Measurements from ENCODE around the gene MTG1.

Gene MTG1

GRCh38 chr10:133451346-133451745 is 57.4 kb downstream of the MTG1 start:
- no peak for DNase-seq (ENCODE audit: low read depth in 2 of 2)

- no peak for DNase-seq (ENCODE audit: low read depth in 2 of 2)
Observed at GRCh38 chr10:133452453-133452852, 58.5 kb downstream of the MTG1 start.

GRCh38 chr10:133453516-133454203 is 59.7 kb downstream of the MTG1 start, which contains the start of gene SCART1:
SCART1 (plus strand) TSS chr10:133453945; CDS start chr10:133453998, 53 bp downstream.
- DNase-seq (ENCODE audit: low read depth in 2 of 2): no peak

- DNase-seq (ENCODE audit: low read depth in 2 of 2): no peak
Observed at GRCh38 chr10:133454204-133454893, 60.4 kb downstream of the MTG1 start.

- DNase-seq (ENCODE audit: low read depth in 2 of 2): no peak
Observed at GRCh38 chr10:133455196-133455595, 61.2 kb downstream of the MTG1 start.

- DNase-seq (ENCODE audit: low read depth in 2 of 2): no peak
Observed at GRCh38 chr10:133455611-133456031, 61.7 kb downstream of the MTG1 start.

- DNase-seq (ENCODE audit: low read depth in 2 of 2): no peak
Observed at GRCh38 chr10:133456041-133456951, 62.3 kb downstream of the MTG1 start.

- no peak for DNase-seq (ENCODE audit: low read depth in 2 of 2)
Observed at GRCh38 chr10:133457100-133457841, 63.3 kb downstream of the MTG1 start.

GRCh38 chr10:133458021-133458709 is 64.2 kb downstream of the MTG1 start:
- DNase-seq (ENCODE audit: low read depth in 2 of 2): no peak

- DNase-seq (ENCODE audit: low read depth in 2 of 2): no peak
Observed at GRCh38 chr10:133458710-133459453, 64.9 kb downstream of the MTG1 start.

GRCh38 chr10:133459454-133460207 is 65.7 kb downstream of the MTG1 start:
- DNase-seq (ENCODE audit: low read depth in 2 of 2): no peak

- DNase-seq (ENCODE audit: low read depth in 2 of 2): no peak
Observed at GRCh38 chr10:133460208-133460769, 66.3 kb downstream of the MTG1 start.

GRCh38 chr10:133461027-133461426 is 67.1 kb downstream of the MTG1 start:
- no peak for DNase-seq (ENCODE audit: low read depth in 2 of 2)

- no peak for DNase-seq (ENCODE audit: low read depth in 2 of 2)
Observed at GRCh38 chr10:133461841-133462240, 67.9 kb downstream of the MTG1 start.

GRCh38 chr10:133462512-133463305 is 68.8 kb downstream of the MTG1 start:
- DNase-seq (ENCODE audit: low read depth in 2 of 2): no peak

GRCh38 chr10:133464582-133465031 is 70.7 kb downstream of the MTG1 start:
- no peak for DNase-seq (ENCODE audit: low read depth in 2 of 2)

- DNase-seq (ENCODE audit: low read depth in 2 of 2): no peak
Observed at GRCh38 chr10:133465191-133465949, 71.4 kb downstream of the MTG1 start.

Data from stimulated activated CD8-positive, alpha-beta memory T cell treated with anti-CD3 and anti-CD28 coated beads, Interleukin-2, amount 100 ng/mL, for 48 hours (primary cell).